H1 (cell line): ENCODE measurements around the gene VGLL4. TPM values are rescaled to one million over a fixed set of nuclear protein-coding genes. Genes with fewer than 3 reads are reported as not detected.

Source experiments
- CTCF ChIA-PET: fragments of 300-600 bp; sonication (Branson Sonifier 250); formaldehyde crosslinking; loops from one replicate; lab custom pipeline; 2021; ENCODE audit not compliant: partially characterized antibody; lab: Charles Lee
- POLR2A ChIA-PET: fragments of 300-600 bp; sonication (Branson Sonifier 250); formaldehyde crosslinking; loops from one replicate; lab custom pipeline; 2021; ENCODE audit warnings: inconsistent platforms; ENCODE audit not compliant: partially characterized antibody; lab: Charles Lee
- DNase-seq, 2 experiments: peaks; one replicate each; pipeline versions ENCODE4 v3.0.0 to v3.0.0-alpha.2; 2010 to 2022; ENCODE audit warnings: low spot score in 2 of 2, low read depth in 1 of 2, mixed read lengths in 1 of 2
- FAIRE-seq: peaks from 2 replicates; lab custom pipeline; 2011; peaks lifted over from hg19 to GRCh38; lab: Jason Lieb, UNC
- H2AFZ ChIP-seq: 2 replicates; pipeline ENCODE4 v1.8.1; 2012; ENCODE audit warnings: low read length, inconsistent platforms
- H2AK5ac ChIP-seq: 2 replicates; pipeline ENCODE4 v1.6.1; 2013; ENCODE audit warnings: low read depth, low read length
- H2BK120ac ChIP-seq: replicated peaks from 2 replicates; pipeline ENCODE3; 2013; ENCODE audit warnings: low read depth, low read length, inconsistent platforms
- H2BK12ac ChIP-seq: 2 replicates; pipeline ENCODE4 v1.6.1; 2013; ENCODE audit warnings: low read depth, low read length
- H2BK15ac ChIP-seq: 2 replicates; pipeline ENCODE4 v1.6.1; 2013; ENCODE audit warnings: low read length
- H2BK20ac ChIP-seq: 2 replicates; pipeline ENCODE4 v1.6.1; 2013; ENCODE audit warnings: low read length
- H2BK5ac ChIP-seq: 2 replicates; pipeline ENCODE4 v1.6.1; 2013; ENCODE audit warnings: low read depth, low read length
- H3K14ac ChIP-seq: 2 replicates; pipeline ENCODE4 v1.6.1; 2013; ENCODE audit warnings: inconsistent platforms; ENCODE audit not compliant: insufficient read length
- H3K18ac ChIP-seq: 2 replicates; pipeline ENCODE4 v1.6.1; 2013; ENCODE audit warnings: low read length; ENCODE audit errors: extremely low read depth
- H3K23ac ChIP-seq: 2 replicates; pipeline ENCODE4 v1.6.1; 2013; ENCODE audit warnings: inconsistent platforms; ENCODE audit not compliant: insufficient read length
- H3K23me2 ChIP-seq: 2 replicates; pipeline ENCODE4 v1.6.1; 2013; ENCODE audit warnings: low read depth, low read length
- H3K27ac ChIP-seq: 2 replicates; pipeline ENCODE4 v1.6.1; 2011; ENCODE audit warnings: low read depth, low read length, inconsistent platforms
- H3K27me3 ChIP-seq, 4 experiments: replicated peaks in 1 of 4; 1 replicate in 1 of 4; 2 replicates in 3 of 4; pipeline versions ENCODE4 v1.6.1 to v1.8.1; 2011 to 2013; ENCODE audit warnings: low read length in 3 of 4, mild to moderate bottlenecking in 3 of 4, inconsistent platforms in 2 of 4, mixed read lengths in 2 of 4, moderate library complexity in 1 of 4; ENCODE audit not compliant: control insufficient read depth in 3 of 4, insufficient read depth in 3 of 4; ENCODE audit errors: extremely low read depth in 1 of 4
- H3K36me3 ChIP-seq, 4 experiments: 2 replicates each; pipeline versions ENCODE4 v1.6.1 to v1.8.1; 2011 to 2013; ENCODE audit warnings: mild to moderate bottlenecking in 4 of 4, low read length in 3 of 4, moderate library complexity in 2 of 4, control low read depth in 1 of 4, inconsistent platforms in 1 of 4; ENCODE audit not compliant: insufficient read depth in 4 of 4, control insufficient read depth in 2 of 4
- H3K4ac ChIP-seq: replicated peaks from 2 replicates; pipeline ENCODE3; 2013; ENCODE audit warnings: low read length, low read depth, mixed read lengths, inconsistent platforms; ENCODE audit not compliant: insufficient read length
- H3K4me1 ChIP-seq, 4 experiments: replicated peaks in 1 of 4; 1 replicate in 1 of 4; 2 replicates in 3 of 4; pipeline versions ENCODE4 v1.6.1 to v1.8.1; 2011 to 2013; ENCODE audit warnings: low read length in 3 of 4, inconsistent platforms in 2 of 4, mixed read lengths in 1 of 4; ENCODE audit not compliant: insufficient read depth in 4 of 4, control insufficient read depth in 3 of 4
- H3K4me2 ChIP-seq, 2 experiments: 2 replicates each; pipeline versions ENCODE4 v1.6.1 to v1.8.1; 2011 to 2013; ENCODE audit warnings: low read depth in 2 of 2, low read length in 2 of 2, control low read depth in 1 of 2, inconsistent platforms in 1 of 2, mild to moderate bottlenecking in 1 of 2; ENCODE audit not compliant: insufficient read depth in 1 of 2
- H3K4me3 ChIP-seq, 4 experiments: fragments of 200-600, 300-600 bp in 1 of 4; sonication (generic), shearing (Covaris generic), sonication (Bioruptor Twin) in 1 of 4; 2 replicates each; pipeline versions ENCODE4 v1.5.1 to v1.8.1; 2011 to 2016; ENCODE audit warnings: low read length in 4 of 4, low read depth in 3 of 4, control low read depth in 2 of 4, inconsistent platforms in 2 of 4, mild to moderate bottlenecking in 2 of 4, mixed read lengths in 1 of 4, moderate library complexity in 1 of 4; ENCODE audit not compliant: insufficient read depth in 2 of 4; ENCODE audit errors: extremely low read depth in 1 of 4
- H3K56ac ChIP-seq: replicated peaks from 2 replicates; pipeline ENCODE3; 2013; ENCODE audit warnings: low read depth, mild to moderate bottlenecking, mixed read lengths, low read length, inconsistent platforms; ENCODE audit not compliant: insufficient read length
- H3K79me1 ChIP-seq: 2 replicates; pipeline ENCODE4 v1.6.1; 2013; ENCODE audit warnings: low read depth, low read length, control low read depth
- H3K79me2 ChIP-seq, 2 experiments: 2 replicates each; pipeline versions ENCODE4 v1.6.1 to v1.8.1; 2012 to 2013; ENCODE audit warnings: low read length in 2 of 2, mild to moderate bottlenecking in 2 of 2, inconsistent platforms in 1 of 2; ENCODE audit not compliant: insufficient read depth in 2 of 2, control insufficient read depth in 1 of 2
- H3K9ac ChIP-seq, 4 experiments: replicated peaks in 1 of 4; 1 replicate in 1 of 4; 2 replicates in 3 of 4; pipeline versions ENCODE4 v1.6.1 to v1.8.1; 2011 to 2013; ENCODE audit warnings: low read depth in 3 of 4, low read length in 3 of 4, control low read depth in 2 of 4, mild to moderate bottlenecking in 2 of 4, moderate library complexity in 2 of 4, inconsistent platforms in 1 of 4; ENCODE audit errors: extremely low read depth in 1 of 4
- H3K9me3 ChIP-seq, 2 experiments: 2 replicates each; pipeline versions ENCODE4 v1.6.1 to v1.8.1; 2012 to 2013; ENCODE audit warnings: mild to moderate bottlenecking in 2 of 2, moderate library complexity in 2 of 2, control low read depth in 1 of 2, inconsistent platforms in 1 of 2, low read depth in 1 of 2, low read length in 1 of 2, mixed read lengths in 1 of 2; ENCODE audit not compliant: insufficient read depth in 2 of 2
- H4K20me1 ChIP-seq, 2 experiments: replicated peaks in 1 of 2; 2 replicates each; pipeline versions ENCODE3 to v1.8.1; 2011 to 2013; ENCODE audit warnings: inconsistent platforms in 2 of 2, low read length in 2 of 2, mild to moderate bottlenecking in 1 of 2; ENCODE audit not compliant: insufficient read depth in 2 of 2, control insufficient read depth in 1 of 2
- H4K5ac ChIP-seq: 2 replicates; pipeline ENCODE4 v1.6.1; 2013; ENCODE audit warnings: low read length, low read depth, mixed read lengths, inconsistent platforms; ENCODE audit not compliant: insufficient read length
- H4K8ac ChIP-seq: 2 replicates; pipeline ENCODE4 v1.8.0; 2013; ENCODE audit warnings: mild to moderate bottlenecking, moderate library complexity, low read length, inconsistent platforms; ENCODE audit not compliant: insufficient read depth; ENCODE audit errors: extremely low read depth
- H4K91ac ChIP-seq: replicated peaks from 2 replicates; pipeline ENCODE3; 2013; ENCODE audit warnings: low read length, mixed read lengths, inconsistent platforms; ENCODE audit not compliant: insufficient read length
- ASH2L ChIP-seq: fragments of 200-600, 300-600 bp; sonication (generic); IDR thresholded peaks from one replicate; pipeline ENCODE4 v1.7.1; 2017; ENCODE audit warnings: low read length
- POU5F1 ChIP-seq: IDR thresholded peaks from 2 replicates; pipeline ENCODE4 v1.6.1; 2011; ENCODE audit warnings: low read depth, mild to moderate bottlenecking, low read length, moderate library complexity
- RBBP5 ChIP-seq: IDR thresholded peaks from 2 replicates; pipeline ENCODE4 v1.7.1; 2012; ENCODE audit warnings: low read depth, mild to moderate bottlenecking, inconsistent platforms, low read length, moderate library complexity, borderline replicate concordance
- WGBS, 2 experiments: shearing (Covaris generic) in 1 of 2; methylation state at CpG; one replicate each; pipeline versions ENCODE4 v1.1.6 to v1.1.7; 2013 to 2015; ENCODE audit warnings: low lambda C conversion rate in 2 of 2, mixed read lengths in 2 of 2, inconsistent platforms in 1 of 2, low coverage in 1 of 2, missing lambda C conversion rate in 1 of 2; ENCODE audit not compliant: insufficient replicate concordance in 2 of 2, insufficient coverage in 1 of 2, insufficient read length in 1 of 2; ENCODE audit errors: extremely low coverage in 1 of 2, missing lambda C conversion rate in 1 of 2; 5-methylcytosine and 5-hydroxymethylcytosine counted together
- polyA plus RNA-seq, 7 experiments: library from polyadenylated mRNA; depleted of rRNA in 3 of 7; stranded (reverse) in 5 of 7; unstranded in 2 of 7; fragments of >200 nt in 5 of 7; fragments of 200-250 nt in 2 of 7; gene quantifications; 1 replicate in 5 of 7; 2 replicates in 1 of 7; 4 replicates in 1 of 7; pipeline versions ENCODE4 v1.2.1 to v1.2.3, GENCODE V29; 2011 to 2013; ENCODE audit warnings: missing spikeins in 2 of 7, mixed read lengths in 2 of 7
- total RNA-seq: library from RNA; stranded (reverse); fragmentation: NEBNext Ultra II Directional; extraction: Animal tissue kit (Norgen Biotek cat#: 25700); gene quantifications from 2 replicates; pipeline ENCODE4 v1.2.1, GENCODE V29; 2021

The VGLL4 gene
- total and polyA plus RNA-seq, 2 of the 8 experiments (the other 6 are each of a cell fraction or from before 2014, with no cell fraction given) = 45.1 to 50.0 TPM

DNA sequence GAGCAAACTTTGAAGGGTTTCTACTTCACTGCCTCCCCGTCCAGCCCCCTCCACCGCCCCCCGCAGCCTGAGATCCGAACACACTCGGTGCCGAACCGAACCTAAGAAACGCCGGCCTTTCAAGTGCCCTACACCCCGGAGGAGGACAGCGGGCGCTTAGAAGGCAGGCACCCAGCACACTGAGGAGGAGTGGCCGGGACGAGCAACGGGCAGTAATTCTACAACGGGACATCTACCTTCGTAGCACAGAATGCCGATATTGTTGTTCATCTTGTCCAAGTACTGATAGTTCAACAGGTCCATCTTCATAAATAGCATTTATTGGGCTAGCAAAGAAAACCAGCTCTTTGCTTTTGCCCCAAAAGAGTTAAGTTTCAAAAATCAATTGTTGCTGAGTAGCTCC lies 513 bp downstream of the VGLL4 start:
- H3K79me2 ChIP-seq = peaks cover 9 to 48% of the 10 kb centered on the region in 2 experiments
- H2AFZ ChIP-seq = no peak overlapping the region

More for the DNA sequence above, 513 bp downstream of the VGLL4 start:
- H2BK120ac ChIP-seq = peak overlapping the region; percentile 29
- H2BK5ac ChIP-seq = peak overlapping the region; percentile 86; the same call in 1 of the 2 replicates
- ChIA-PET CTCF (interaction anchor here (0.5 to 2.2 kb wide), 4 partner anchors 13 to 267 kb away, joined by 3 to 11 read pairs (median 4); no protein-coding TSS in a partner anchor), POLR2A (interaction anchor here (0.7 to 1.5 kb wide), 12 partner anchors 12 to 488 kb away, joined by 3 to 5 read pairs (median 3); no protein-coding TSS in a partner anchor)
- no peak overlapping the region for H3K23ac ChIP-seq
- peaks cover 0 to 2% of the 10 kb centered on the region in 2 experiments for H4K20me1 ChIP-seq
- TF ChIP-seq RBBP5 (0 out of 2 replicates have a peak, but pooled peaks have one; percentile 21), ASH2L (peak; percentile 53), POU5F1 (no peak)
- H3K23me2 ChIP-seq = no peaks in the 10 kb centered on the region; the same call in none of the 2 replicates
- H3K79me1 ChIP-seq = peaks cover 5% of the 10 kb centered on the region; the same call in 1 of the 2 replicates
- H3K4me1 ChIP-seq = peaks cover 1 to 14% (median 7%) of the 10 kb centered on the region in 4 experiments; a peak in 6 of 7 replicates
- no peak overlapping the region for H2AK5ac ChIP-seq
- peak overlapping the region; percentile 90 for H4K91ac ChIP-seq
- no peak for DNase-seq
- peak overlapping the region in 3 of 4 experiments; percentile 60 to 81 (median 72); a peak in 6 of 7 replicates for H3K9ac ChIP-seq
- peak overlapping the region; percentile 80 for H3K18ac ChIP-seq
- no peak overlapping the region for H2BK12ac ChIP-seq
- H3K4me2 ChIP-seq = peak overlapping the region; percentile 83 to 86
- H2BK20ac ChIP-seq = no peak overlapping the region
- H4K5ac ChIP-seq = peak overlapping the region; percentile 97
- no peaks in the 10 kb centered on the region for H3K9me3 ChIP-seq
- no peak overlapping the region for H3K56ac ChIP-seq
- peak overlapping the region; percentile 12 for H3K4ac ChIP-seq
- peak overlapping the region; percentile 80 to 83 (median 82) for H3K4me3 ChIP-seq
- no peak for FAIRE-seq
- H3K27ac ChIP-seq = peak overlapping the region; percentile 67
- no peak overlapping the region for H4K8ac ChIP-seq
- no peaks in the 10 kb centered on the region for H3K27me3 ChIP-seq
- peak overlapping the region; percentile 13 for H3K14ac ChIP-seq
- no peaks in the 10 kb centered on the region for H3K36me3 ChIP-seq
- peak overlapping the region; percentile 6; the same call in 1 of the 2 replicates for H2BK15ac ChIP-seq
- 3% methylated on average over 18 of the region's 18 CpGs; no CpG with 5 or more reads in 1 of the 2 experiments for WGBS, 2 experiments
